HG03439 (cell line): ENCODE results near the gene CDH4.

Experiments used
- ATAC-seq: cut with Tn5 transposase; IDR thresholded peaks from one replicate; pipeline ENCODE4 v1.9.1; 2021; ENCODE audit warnings: mild to moderate bottlenecking, moderate library complexity; ENCODE audit not compliant: unreplicated experiment

Gene CDH4

DNA sequence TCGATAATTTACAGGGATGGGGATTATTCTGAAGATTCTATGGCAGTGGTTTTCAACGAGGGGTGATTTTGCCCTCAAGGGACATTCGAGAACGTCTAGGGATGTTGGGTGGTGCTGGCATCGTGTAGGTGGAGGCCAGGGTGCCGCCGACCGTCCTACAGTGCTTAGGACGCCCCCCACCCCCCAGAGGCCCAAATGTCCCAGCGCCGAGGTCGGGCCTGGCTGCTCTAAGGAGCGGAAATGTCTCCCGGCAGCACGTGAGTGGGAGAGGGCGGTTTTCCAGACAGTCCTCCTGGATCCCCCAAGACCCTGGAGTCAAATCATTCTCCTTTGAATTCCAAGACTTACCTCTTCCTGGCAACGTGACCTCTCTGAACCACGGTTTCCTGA is 101.9 kb downstream of the CDH4 start:
- ATAC-seq, result no peak

DNA sequence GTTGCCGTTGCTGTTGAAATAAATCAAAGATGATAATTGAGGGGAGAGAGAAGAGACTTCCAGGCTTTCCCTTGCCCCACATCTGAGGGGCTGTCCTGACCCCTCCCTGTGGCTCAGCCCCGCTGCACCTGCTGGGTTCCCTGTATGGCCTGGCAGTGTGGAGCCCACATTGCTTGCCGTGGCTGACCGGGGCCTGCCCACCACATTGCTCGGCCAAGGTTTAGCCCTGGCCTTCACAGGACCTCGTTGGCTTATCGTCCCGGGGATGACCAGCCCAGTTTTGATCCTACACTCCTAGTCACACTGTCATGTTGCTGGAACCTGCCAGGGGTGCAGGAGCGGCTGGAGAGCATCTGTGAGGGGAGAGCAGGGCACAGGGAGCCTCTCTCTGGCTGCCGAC is 102.4 kb downstream of the CDH4 start:
- no peak for ATAC-seq

DNA sequence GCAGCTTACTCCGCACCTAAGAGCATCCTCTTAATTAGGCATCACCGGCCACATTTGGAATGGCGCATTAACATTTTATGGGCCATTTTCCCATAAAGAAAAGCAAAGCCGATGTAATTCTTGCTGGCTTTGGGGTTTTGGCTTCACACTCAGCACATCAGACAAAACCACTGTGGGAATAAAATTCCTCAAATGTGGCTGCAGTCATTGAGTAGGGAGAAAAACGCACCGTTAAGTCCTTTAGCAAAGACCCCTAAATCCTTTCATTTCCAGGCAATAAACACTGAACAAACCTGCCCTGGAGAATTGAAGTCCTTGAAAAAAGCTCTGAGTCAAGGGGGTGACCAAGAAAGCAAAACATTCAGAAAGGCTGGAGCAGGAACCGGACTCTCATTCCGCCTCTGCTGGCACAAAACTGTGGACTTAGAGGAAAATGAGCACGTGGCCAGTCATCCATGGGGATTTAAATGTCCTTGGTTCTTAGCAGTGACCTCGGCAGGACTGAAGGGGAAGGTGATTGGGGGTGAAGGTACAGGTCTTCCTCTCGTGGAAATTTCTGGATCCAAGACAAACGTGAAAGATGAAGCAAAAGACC is 102.9 kb downstream of the CDH4 start:
- ATAC-seq, result no peak

DNA sequence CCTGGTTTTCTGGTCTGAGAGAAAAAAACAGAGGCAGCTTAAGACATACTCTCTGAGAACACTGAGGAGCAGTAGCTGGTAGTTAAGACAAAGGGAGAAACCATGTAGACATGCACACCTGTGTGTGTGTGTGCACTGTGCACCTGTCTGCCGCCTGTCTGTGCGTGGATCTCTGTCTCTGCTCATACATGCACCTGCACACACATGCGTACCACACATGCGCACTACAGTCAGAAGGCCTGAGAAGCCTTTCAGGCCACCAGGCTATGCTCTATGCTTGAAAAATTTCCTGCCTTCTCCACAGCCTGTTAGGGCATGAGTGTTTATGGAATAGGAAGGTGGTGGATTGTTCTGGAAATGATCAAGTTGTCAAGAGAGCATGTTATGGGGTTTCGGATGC is 103.5 kb downstream of the CDH4 start:
- ATAC-seq, result no peak

DNA sequence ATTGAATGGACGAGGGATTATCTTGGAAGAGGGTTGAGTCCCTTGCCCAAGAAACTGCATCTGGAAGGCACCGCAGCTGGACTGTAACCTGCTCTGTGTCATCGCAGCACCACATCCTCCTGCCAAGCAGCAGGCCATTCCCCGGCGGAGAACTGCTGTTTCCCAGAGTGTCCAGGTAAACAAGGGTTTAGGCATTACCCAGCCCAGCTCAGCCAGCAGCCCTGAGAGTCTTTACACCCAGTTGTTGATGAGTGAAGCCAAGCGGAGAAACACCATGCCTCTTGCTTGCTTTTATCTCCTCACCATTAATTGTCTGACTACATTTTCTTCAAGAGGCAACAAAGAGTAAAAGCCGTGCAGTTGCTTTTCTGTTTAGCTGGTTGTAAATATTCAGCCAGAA is 104.1 kb downstream of the CDH4 start:
- no peak for ATAC-seq

DNA sequence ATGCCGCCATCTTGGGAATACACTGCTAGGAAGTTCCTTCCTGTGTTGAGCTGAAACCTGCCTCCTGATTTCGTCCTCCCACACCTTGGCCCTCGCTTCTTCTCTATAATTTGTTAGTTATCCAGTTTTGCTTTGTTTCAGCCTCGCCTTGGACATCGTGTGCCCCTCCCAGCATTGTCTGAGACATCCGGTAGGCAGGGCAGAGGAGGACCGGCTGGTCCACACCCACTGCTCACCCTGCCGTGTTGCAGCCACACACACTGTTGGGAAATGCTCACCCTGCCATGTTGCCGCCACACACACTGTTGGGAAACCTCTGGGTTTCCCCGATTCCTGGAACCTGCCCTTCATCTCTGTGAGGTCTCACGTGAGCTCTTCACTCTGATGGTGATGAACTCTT is 105.1 kb downstream of the CDH4 start:
- ATAC-seq, result no peak

DNA sequence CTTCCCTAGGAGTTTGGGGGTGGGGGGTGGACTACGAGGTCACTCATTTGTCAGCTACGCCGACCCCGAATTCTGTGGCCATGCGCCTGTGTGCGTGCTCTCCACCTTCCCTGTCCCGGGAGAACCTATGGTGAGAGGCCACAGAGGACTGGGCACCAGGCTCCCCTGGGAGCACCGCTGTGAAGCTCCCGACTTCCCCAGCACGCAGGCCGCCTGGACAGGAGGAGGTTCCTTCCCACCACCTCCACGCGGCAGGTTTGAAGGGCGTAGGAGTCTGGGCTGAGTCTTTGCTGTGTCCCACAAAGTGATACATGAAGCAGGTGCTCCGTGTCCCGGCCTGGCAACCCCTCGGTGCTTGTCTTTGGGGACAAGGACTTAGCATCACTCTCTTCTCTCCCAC is 107.2 kb downstream of the CDH4 start:
- ATAC-seq, result no peak

DNA sequence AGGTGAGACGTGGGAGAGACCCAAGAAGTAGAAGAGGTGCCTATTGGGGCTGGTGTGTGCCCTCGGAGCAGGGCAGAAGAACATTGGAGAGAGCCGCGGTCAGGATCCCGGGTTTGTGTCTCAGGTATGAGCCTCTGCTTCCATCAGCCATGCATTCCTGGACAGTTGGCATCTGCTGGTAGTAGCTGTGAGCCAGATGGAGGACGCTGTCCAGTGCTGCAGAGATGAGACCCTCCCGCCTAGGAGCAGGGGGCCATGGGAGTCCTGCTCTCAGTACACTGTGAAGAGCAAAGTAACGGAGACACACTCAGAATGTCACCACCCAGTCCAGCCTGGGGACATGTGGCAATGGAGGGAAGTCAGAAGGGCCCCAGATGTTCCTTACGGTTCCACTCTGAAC is 108.2 kb downstream of the CDH4 start:
- ATAC-seq, result no peak

DNA sequence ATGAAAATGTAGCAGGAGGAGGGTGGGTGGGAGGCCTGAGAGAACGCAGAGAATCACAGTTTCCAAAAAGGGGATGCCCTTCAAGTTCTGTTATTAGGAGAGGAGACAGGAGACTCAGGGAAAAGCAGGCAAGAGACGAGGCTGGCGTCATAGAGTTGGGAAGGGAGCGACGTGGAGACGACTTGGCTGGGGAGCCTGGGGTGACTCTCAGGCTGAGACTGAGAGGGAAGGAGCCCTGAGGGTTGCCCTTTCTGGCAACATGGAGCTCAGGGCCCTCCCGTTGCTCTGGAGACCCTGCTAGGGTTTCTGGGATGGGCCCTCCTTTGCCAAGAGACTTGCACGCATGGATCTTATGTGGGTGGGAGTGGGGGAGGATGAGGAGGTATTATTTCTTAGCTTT is 108.9 kb downstream of the CDH4 start:
- no peak for ATAC-seq

DNA sequence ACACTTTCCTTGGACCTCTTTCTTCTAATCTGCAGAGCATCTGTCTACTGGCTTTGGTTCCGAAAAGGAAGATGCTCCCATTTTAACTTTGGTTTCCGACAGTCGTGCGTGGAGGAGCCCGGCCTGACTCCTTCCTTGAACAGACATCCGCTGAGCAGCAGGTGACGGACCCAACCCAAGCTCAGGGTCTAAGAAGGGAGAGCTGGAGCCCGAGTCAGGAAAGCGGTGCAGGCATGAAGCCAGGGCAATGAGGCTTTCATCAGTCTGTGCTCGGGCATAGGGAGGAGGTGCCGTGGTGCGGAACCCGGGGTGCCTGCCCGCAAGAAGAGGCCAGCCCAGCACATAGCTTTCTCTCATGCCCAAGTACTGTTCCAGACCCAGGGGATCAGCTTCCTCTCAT is 109.4 kb downstream of the CDH4 start:
- ATAC-seq, result no peak

DNA sequence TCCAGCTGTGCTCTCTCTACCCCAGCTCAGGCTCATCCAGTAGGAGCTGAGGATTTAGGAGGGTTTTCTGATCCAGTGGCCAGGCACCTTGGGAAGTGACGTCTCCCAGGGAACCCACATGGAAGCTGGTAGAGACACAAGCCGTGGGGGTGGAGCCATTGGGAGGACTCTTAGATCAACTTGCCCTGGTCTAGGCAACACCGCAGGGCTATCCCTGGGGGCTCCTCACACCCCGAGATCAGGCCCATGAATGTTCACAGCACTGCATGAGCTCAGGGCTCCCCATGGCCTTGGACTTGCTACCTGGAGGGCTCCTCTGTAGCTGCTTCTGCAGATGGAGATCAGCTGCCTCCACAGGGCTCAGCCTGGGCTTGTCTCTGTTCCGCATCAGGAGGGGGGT is 112.1 kb downstream of the CDH4 start:
- no peak for ATAC-seq

DNA sequence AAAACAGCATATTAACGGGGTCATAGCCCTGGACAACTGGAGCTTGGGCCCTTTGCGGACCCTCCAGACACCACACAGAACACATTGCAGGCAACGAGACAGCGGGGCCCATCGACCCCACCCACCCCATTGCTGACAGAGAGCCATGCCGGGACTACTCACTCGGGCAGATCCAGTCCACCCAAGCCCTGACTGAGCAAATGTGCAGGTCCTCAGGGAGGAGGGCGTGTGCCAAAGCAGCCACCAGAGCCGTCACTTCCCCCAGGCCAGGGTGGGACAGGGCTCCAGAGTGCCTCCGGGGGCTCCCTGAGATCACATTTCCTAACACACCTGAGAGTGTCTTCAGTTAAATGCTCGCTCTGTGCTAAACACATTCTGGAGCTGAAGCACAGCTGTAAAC is 114.9 kb downstream of the CDH4 start:
- no peak for ATAC-seq

DNA sequence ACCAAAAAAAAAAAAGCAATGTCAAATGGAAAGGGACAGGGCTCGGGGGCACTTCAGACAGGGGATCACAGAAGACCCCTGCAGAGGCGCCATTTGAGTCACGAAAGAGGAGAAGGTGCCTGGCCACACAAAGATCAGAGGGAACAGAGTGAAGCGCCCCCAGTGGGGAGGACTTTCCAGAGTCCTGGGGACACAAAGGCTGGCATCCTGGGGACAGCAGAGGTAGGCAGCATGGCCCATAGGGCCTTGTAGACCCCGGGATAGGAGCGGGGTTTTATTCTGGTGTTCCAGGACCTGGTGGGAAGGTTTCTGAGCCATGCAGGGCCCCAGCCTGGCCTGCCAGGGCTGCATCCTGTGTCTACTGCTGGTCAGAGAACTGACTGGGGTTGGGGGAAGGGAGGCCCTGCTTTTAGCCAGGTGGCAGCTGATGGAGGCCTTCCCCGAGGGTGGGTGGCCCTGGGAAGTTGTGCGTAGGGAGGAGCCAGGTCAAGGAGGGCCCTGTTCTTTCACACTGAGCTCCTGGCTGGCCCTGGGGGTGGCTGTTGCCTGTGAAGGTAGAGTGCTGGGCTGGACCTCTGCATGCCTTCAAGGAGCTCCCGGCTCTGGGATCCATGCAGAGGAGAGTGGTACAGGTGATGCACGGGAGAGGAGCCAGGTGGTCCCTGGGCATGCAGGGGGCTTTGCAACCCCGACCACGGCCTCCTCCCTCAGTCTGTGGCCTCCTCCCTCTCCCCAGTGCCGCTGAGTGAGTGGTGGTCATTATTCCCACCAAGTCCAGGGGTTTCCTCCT is 117.9 kb downstream of the CDH4 start:
- no peak for ATAC-seq

DNA sequence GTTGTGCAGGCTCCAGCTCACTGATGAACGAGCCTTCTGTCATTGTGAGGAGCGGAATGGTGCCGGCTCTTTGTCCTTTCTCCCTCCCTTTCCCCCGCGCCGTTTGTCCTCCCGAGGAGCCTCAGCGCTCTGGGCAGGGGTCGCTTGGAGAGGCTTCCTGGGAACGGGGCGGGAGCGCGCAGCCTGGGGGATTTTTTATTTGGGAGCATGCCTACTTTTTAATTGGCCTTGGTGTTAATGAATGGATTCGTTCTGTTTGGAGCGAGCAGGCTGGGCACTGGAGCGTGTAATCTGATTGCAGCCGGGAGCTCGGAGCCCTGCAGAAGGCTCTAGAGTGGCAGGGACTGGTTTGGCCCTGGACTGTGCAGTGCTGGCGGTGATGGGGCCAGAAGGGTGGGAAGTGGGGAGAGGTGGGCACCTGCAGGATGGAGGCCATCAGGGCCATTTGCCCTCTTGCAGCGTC is 118.8 kb downstream of the CDH4 start:
- no peak for ATAC-seq

DNA sequence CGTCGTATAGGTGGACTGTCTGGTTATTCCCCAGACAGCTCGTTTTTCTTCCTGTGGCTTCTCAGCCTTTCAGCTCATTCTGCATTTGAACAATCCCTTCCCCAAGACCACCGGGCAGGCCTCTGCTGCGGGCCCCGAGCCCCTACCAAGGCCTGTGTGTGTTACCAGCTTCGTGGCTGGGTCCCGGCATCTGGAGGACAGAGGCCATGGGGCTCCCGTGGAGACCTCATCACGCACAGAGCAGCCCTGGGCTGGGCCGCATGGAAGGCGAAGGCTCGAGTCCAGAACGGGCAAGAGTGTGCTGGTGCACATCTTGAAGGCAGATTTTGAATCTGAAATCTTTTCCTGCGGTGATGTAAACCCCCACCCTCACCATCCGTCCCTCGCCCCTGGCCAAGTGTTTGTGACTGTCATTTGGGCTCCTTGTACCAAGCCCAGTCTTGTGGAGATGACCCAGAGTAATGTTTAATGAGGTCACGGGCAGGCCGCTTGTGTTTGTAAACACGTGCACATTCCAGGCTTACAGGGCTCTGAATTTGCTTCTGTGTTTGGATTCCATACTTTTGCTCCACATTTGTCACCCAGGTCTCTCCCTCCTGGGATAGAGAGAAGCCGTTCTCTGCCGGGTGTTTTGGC is 119.6 kb downstream of the CDH4 start:
- ATAC-seq, result no peak

DNA sequence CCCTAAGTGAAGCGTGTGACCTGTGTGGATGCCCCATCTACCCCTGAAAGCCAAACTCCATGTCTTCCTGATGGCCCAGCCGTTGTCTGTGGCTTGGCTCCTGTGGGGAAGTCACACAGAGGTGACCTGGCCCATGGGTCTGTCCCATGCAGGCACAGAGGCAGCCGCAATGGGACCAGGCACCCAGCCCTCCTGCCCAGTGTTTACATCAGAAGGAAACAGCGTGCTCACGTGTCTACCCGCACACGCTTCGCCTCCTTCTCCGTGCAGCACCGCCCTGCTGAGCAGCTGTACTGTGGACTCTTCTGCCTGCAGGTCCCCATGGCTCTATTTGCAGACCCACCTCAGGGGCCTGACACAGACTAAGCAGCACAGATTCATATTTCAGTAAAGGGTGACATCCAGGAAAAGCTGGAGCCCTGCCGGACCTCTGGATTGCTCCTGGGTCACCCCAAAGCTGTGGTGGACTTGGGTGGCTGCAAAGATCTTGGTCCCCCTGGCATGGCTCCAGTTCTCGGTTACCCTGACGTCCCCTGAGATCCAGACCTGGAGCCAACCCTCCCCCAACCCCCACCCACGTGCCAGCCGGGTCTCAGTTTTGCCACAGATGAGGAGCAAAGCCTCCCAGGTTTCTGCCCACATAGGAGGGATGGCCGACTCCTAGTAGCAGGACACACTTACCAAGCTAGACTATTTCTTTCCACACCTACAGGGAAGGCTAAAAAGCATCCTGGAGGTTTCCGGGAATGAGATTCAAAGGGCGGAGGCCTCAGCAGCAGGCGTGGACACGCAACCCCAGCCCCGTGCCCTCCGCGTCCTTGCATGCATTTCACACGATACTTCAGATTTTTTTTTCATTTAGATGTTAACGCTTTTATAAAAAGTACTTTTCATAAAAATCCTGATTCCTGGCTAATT is 120.3 kb downstream of the CDH4 start:
- no peak for ATAC-seq

DNA sequence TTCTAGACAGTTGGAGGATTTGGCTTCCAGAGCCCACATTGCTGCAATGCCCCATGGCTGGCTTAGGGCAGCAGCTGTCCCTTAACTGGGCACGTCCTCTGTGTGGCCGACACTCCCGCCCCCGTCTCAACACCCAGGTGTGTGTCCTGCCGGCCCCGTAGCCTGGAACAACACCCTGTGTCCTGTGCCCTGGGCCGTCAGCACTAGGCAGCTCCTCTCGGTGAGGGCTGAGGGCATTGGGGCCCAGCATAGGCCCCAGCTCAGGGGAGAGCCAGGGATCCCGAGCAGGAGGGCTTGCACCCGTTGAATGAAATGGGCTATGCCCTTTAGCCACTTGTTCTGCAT is 121.0 kb downstream of the CDH4 start:
- no peak for ATAC-seq

DNA sequence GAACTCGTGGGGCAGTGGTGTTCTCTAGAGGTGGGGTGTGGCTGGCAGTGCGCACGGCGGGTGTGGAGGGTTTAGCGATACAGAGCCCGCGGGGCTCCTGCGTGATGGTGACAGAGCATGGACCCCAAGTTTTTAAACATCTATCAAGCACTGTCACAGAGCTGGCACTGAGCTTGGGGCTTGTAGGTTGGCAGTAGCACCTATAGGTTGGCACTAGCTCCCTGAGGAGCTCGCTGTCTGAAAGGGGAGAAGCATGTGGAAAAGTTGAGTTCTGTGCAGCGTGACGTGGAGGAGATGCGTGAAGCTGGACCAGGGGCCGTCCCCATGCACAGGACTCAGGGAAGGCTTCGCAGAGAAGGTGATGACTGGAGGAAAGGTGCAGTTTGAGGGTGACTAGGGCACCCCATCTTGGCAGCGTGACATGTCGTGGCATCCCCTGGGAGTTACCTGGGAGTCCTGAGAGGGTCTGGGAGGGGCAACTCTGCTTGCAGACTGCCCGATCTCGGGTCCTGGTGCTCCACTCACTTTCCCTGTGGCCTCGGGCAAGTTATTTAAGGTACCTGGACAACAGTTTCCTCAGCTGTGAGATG is 122.0 kb downstream of the CDH4 start:
- ATAC-seq, result no peak

DNA sequence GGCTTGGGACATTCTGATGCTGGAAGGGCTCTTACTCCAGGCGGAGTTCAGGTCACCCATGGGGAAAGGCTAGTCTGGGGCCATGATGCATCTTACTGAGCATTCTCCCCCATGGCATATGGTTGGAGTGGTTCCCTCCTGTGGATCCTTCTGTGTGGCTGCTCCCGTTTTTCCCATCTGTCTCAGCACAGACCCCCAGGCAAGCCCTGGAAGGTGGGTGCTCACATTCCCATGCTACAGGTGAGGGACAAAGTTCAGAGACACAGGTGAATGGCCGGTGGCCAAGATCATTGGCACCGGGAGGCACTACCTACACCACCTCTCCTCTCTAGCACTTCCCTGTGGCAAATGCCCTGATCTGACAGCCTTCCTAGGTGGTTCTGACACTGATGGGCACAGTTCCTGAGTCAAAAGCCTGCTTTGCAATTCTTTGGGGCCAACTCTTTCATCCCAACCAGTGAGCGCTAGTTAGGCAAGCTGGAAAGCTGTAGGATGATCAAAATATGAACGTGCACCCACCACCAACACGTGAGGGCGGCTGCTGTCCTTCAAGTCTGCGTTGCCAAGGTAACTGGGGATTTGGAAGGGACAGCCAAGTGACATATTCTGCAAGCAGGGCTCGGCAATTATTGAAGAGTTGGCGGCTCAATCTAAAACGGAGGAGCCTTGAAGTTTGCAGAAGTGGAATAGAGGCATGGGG is 124.6 kb downstream of the CDH4 start:
- ATAC-seq, result no peak

DNA sequence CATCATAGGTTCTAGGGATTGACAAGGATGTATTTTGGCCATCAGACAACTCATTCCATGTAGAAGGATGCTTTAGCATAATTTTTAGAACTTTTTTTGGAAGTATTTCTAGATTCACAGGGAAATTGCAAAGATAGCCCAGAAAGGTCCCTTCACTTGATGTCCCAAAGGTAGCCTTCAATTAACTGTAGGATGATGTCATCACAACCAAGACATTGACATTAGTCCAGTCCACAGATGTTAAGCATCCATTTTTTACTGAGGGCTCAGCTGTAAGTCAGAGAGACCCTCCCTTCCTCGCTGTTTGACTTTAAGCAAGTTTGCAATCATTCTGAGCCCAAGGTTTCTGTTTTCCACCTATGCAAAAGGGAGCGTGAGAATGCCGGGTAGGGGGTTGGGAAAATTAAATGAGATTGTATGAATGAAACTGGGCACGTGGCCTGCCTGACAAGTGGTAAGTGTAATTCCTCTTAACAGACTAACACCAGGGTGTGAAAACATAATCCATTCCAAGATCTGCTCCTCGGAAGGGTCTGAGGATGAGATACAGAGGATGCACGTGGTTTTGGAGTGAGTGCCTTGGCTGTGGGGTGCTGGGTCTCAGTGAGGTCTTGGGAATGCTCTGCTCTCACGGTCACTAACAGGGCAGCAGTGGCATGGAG is 126.8 kb downstream of the CDH4 start:
- no peak for ATAC-seq
